ENCODE measurements around the gene EIF2D. TPM values are rescaled to one million over a fixed set of nuclear protein-coding genes. Genes with fewer than 3 reads are reported as not detected.

The EIF2D gene
- total RNA-seq, 1 experiment from 2014 or later: 110 TPM

DNA sequence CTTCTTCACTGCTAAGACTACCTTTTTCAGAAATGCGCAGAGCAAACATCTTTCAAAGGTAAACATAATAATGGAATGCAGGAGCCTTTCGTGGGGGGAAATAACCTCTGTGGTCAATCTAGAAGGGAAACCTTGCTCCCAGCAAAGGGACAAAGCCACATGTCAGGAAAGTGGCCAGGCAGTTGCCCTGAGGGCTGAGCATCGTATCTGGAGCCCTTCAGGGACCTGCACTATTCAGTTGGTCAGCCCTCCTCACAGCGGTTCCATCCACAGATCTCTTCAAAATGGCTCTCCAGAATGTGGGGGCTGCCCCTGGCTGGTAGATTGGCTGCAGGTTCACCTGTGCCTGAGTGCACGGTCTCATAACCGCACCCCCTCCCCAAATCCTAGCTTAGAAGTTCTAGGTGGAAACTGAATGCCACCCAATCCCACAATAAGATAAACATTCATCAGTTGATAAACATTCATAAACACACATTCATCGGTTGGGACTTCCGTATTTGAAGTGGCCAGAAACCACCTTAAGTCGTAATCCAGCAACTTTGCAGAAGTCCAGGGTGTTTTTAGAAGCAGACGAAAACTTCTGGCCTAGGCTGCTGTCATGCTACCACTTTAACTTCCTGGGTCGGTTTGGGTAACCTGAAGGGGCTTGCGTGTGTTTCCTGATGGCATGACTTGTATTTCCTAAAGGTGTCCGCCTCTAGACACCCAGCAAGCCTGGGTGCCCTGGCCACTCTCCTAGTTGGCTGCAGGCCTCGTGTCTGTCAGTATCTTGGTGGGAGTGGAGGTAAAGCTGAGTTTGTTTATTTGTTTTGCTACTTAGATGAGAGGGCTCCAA, 54.4 kb downstream of the EIF2D start:
- POLR2A ChIA-PET: interaction anchor here (1.2 to 1.5 kb wide), 2 partner anchors 12 to 51 kb away, joined by 3 to 4 read pairs; partner anchors contain the start of gene RASSF5
- Mint-ChIP-seq H3K27me3 (ENCODE audit: insufficient read depth, unreplicated experiment) (no peaks in the 10 kb centered on the region), H3K27ac (ENCODE audit: low read depth, unreplicated experiment) (no peak overlapping the region), H3K4me3 (ENCODE audit: unreplicated experiment) (peak overlapping the region; percentile 68), H3K4me1 (ENCODE audit: insufficient read depth, unreplicated experiment) (no peaks in the 10 kb centered on the region), H3K36me3 (ENCODE audit: insufficient read depth, unreplicated experiment) (no peaks in the 10 kb centered on the region), H3K9me3 (ENCODE audit: unreplicated experiment) (no peaks in the 10 kb centered on the region)
- TF ChIP-seq, protein P1, sequence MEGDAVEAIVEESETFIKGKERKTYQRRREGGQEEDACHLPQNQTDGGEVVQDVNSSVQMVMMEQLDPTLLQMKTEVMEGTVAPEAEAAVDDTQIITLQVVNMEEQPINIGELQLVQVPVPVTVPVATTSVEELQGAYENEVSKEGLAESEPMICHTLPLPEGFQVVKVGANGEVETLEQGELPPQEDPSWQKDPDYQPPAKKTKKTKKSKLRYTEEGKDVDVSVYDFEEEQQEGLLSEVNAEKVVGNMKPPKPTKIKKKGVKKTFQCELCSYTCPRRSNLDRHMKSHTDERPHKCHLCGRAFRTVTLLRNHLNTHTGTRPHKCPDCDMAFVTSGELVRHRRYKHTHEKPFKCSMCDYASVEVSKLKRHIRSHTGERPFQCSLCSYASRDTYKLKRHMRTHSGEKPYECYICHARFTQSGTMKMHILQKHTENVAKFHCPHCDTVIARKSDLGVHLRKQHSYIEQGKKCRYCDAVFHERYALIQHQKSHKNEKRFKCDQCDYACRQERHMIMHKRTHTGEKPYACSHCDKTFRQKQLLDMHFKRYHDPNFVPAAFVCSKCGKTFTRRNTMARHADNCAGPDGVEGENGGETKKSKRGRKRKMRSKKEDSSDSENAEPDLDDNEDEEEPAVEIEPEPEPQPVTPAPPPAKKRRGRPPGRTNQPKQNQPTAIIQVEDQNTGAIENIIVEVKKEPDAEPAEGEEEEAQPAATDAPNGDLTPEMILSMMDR (IDR thresholded peaks at IDR 0.05; ENCODE audit: unreplicated experiment): no peak
- no peak for DNase-seq (ENCODE audit: unreplicated experiment)
- BruUV-seq (replicated peaks): no TSS peak
- CTCF ChIA-PET: interaction anchor here (0.6 to 17.3 kb wide), 10 partner anchors 10 to 106 kb away, joined by 3 to 281 read pairs (median 4); no protein-coding TSS in a partner anchor
- intact Hi-C loops (cut with micrococcal nuclease): no loop called here

- Mint-ChIP-seq H3K27me3 (ENCODE audit: insufficient read depth, unreplicated experiment) (no peaks in the 10 kb centered on the region), H3K4me3 (ENCODE audit: unreplicated experiment) (peak overlapping the region; percentile 68), H3K4me1 (ENCODE audit: insufficient read depth, unreplicated experiment) (no peaks in the 10 kb centered on the region), H3K36me3 (ENCODE audit: insufficient read depth, unreplicated experiment) (no peaks in the 10 kb centered on the region), H3K27ac (ENCODE audit: low read depth, unreplicated experiment) (no peak overlapping the region), H3K9me3 (ENCODE audit: unreplicated experiment) (no peaks in the 10 kb centered on the region)
- no TSS peak for BruUV-seq (replicated peaks)
- POLR2A ChIA-PET: interaction anchor here (0.6 to 1.9 kb wide), 7 partner anchors 9 to 74 kb away, joined by 3 to 6 read pairs (median 3); partner anchors contain the start of gene RASSF5
- intact Hi-C loops (cut with micrococcal nuclease): no loop called here
- peak; percentile 66 for DNase-seq (ENCODE audit: unreplicated experiment)
- TF ChIP-seq, protein P1 (IDR thresholded peaks at IDR 0.05; ENCODE audit: unreplicated experiment): no peak
- CTCF ChIA-PET: interaction anchor here (0.6 to 17.3 kb wide), 13 partner anchors 13 to 107 kb away, joined by 3 to 281 read pairs (median 5); partner anchors contain the start of gene RASSF5
Measured at GRCh38 chr1:206556750-206557635, 55.3 kb downstream of the EIF2D start.

DNA sequence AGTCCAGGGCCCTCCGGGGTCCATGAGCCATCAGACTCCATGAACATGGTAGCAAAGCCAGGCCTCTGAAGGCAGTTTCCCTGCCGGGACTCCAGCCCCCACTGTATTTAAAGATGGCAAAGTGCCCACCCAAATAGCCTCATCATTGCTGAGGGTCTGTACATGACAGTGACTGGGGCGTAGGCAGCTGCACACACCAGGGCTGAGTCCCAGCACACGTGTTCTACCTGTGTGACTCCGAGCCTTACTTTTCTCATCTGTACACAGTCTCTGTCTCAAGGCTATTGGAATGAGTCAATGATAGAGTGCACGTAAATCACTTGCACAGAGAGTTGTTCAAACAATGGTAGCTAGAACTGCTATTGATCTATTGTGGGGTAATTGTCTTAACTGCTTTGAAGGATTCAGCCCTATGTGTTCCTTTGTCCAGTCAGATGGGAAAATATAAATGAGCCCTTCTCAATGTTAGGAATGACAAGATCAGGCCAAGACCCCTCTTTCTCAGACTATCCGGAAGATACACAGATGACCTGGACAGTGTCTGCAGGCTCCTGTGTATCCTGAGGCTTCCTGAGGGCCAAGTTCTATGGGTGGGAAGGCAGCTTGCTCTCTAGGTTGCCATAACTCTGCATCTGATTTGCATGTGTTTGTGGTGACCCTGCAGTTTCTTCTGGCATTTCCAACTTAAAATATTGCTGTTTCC, 56.1 kb downstream of the EIF2D start:
- ChIA-PET POLR2A (interaction anchor here (0.6 to 1.9 kb wide), 10 partner anchors 10 to 74 kb away, joined by 3 to 6 read pairs (median 3); partner anchors contain the start of gene EIF2D), CTCF (interaction anchor here (1.0 to 17.3 kb wide), 16 partner anchors 9 to 107 kb away, joined by 3 to 281 read pairs (median 5); partner anchors contain the start of gene RASSF5)
- H3K9me3 Mint-ChIP-seq (ENCODE audit: unreplicated experiment): no peaks in the 10 kb centered on the region
- H3K27ac Mint-ChIP-seq (ENCODE audit: low read depth, unreplicated experiment): no peak overlapping the region
- no peaks in the 10 kb centered on the region for H3K27me3 Mint-ChIP-seq (ENCODE audit: insufficient read depth, unreplicated experiment)
- BruUV-seq (replicated peaks): no TSS peak
- DNase-seq (ENCODE audit: unreplicated experiment): no peak
- TF ChIP-seq, protein P1 (IDR thresholded peaks at IDR 0.05; ENCODE audit: unreplicated experiment): no peak
- peak overlapping the region; percentile 68 for H3K4me3 Mint-ChIP-seq (ENCODE audit: unreplicated experiment)
- H3K4me1 Mint-ChIP-seq (ENCODE audit: insufficient read depth, unreplicated experiment): no peaks in the 10 kb centered on the region
- no peaks in the 10 kb centered on the region for H3K36me3 Mint-ChIP-seq (ENCODE audit: insufficient read depth, unreplicated experiment)
- intact Hi-C loops (cut with micrococcal nuclease): no loop called here
